PC-9 (cell line): ENCODE results near the gene ARFGEF3. TPM values are rescaled to one million over a fixed set of nuclear protein-coding genes. Genes with fewer than 3 reads are reported as not detected.

Experiments used
- BruUV-seq: library from RNA; stranded (reverse); fragments of 400-500 nt; replicated peaks from 2 replicates; lab custom pipeline; 2021; lab: Mats Ljungman, UMichigan
- CTCF ChIA-PET: fragments of 300-600 bp; sonication (Branson Sonifier 250); formaldehyde crosslinking; loops from one replicate; lab custom pipeline; 2022; ENCODE audit warnings: antibody characterized with exemption; lab: Charles Lee
- POLR2A ChIA-PET: fragments of 300-600 bp; sonication (Branson Sonifier 250); formaldehyde crosslinking; loops from one replicate; lab custom pipeline; 2022; ENCODE audit warnings: antibody characterized with exemption; ENCODE audit not compliant: unreplicated experiment; lab: Charles Lee
- DNase-seq, 2 experiments: peaks; one replicate each; pipeline versions ENCODE4 v3.0.0 to v3.0.0-alpha.2; 2015 to 2022; ENCODE audit warnings: mixed read lengths in 1 of 2
- H2AFZ ChIP-seq: fragments of 200-600 bp; sonication (generic); 2 replicates; pipeline ENCODE4 v1.8.1; 2017; ENCODE audit warnings: antibody characterized with exemption
- H3F3A ChIP-seq: fragments of 200-600 bp; sonication (generic); 2 replicates; pipeline ENCODE4 v1.8.1; 2017; ENCODE audit warnings: antibody characterized with exemption, mild to moderate bottlenecking, low read depth; ENCODE audit not compliant: insufficient read depth
- H3K27ac ChIP-seq: fragments of 200-600 bp; sonication (generic); 2 replicates; pipeline ENCODE4 v1.6.1; 2016; ENCODE audit warnings: mixed run types
- H3K27me3 ChIP-seq: fragments of 200-600 bp; sonication (generic); 2 replicates; pipeline ENCODE4 v1.6.1; 2016; ENCODE audit warnings: low read depth, mixed run types; ENCODE audit not compliant: insufficient read depth
- H3K36me3 ChIP-seq: fragments of 200-600 bp; sonication (generic); 2 replicates; pipeline ENCODE4 v1.6.1; 2016; ENCODE audit warnings: low read depth, mixed run types
- H3K4me1 ChIP-seq: fragments of 200-600 bp; sonication (generic); replicated peaks from 2 replicates; pipeline ENCODE4 v1.6.1; 2016; ENCODE audit warnings: mixed run types; ENCODE audit not compliant: insufficient read depth
- H3K4me2 ChIP-seq: fragments of 200-600 bp; sonication (generic); 2 replicates; pipeline ENCODE4 v1.6.1; 2017; ENCODE audit warnings: mixed run types
- H3K4me3 ChIP-seq: fragments of 200-600 bp; sonication (generic); 2 replicates; pipeline ENCODE4 v1.6.1; 2016; ENCODE audit warnings: mixed run types
- H3K79me2 ChIP-seq: fragments of 200-600 bp; sonication (generic); 2 replicates; pipeline ENCODE4 v1.6.1; 2017; ENCODE audit warnings: low read depth, mixed run types
- H3K9me2 ChIP-seq: fragments of 200-600 bp; sonication (generic); 2 replicates; pipeline ENCODE4 v1.8.1; 2017; ENCODE audit warnings: mild to moderate bottlenecking; ENCODE audit not compliant: insufficient read depth
- H3K9me3 ChIP-seq: fragments of 200-600 bp; sonication (generic); 2 replicates; pipeline ENCODE4 v1.8.1; 2016; ENCODE audit warnings: low read depth; ENCODE audit not compliant: insufficient read depth
- H4K20me1 ChIP-seq: fragments of 200-600 bp; sonication (generic); 2 replicates; pipeline ENCODE4 v1.8.1; 2017; ENCODE audit not compliant: insufficient read depth
- EZH2 ChIP-seq: fragments of 200-600 bp; sonication (generic); IDR thresholded peaks from 2 replicates; pipeline ENCODE4 v1.8.0; 2017; ENCODE audit warnings: antibody characterized with exemption, low read depth
- intact Hi-C: fragments of 100-400 bp; cut with micrococcal nuclease; formaldehyde crosslinking; loops from one replicate; pipeline ENCODE4 v1.10.0; 2022; ENCODE audit not compliant: unreplicated experiment
- total RNA-seq: library from RNA; stranded (reverse); gene quantifications from 2 replicates; pipeline ENCODE4 v1.2.3, GENCODE V29; 2021
- TF ChIP-seq, protein P1 (sequence below): fragments of 200-600 bp; sonication (generic); conservative IDR thresholded peaks from 2 replicates; pipeline ENCODE4 v1.6.1; 2017; ENCODE audit warnings: mixed run types, antibody characterized with exemption, mild to moderate bottlenecking, moderate library complexity

The ARFGEF3 gene
- total RNA-seq, 1 experiment from 2014 or later = 9.9 TPM

DNA sequence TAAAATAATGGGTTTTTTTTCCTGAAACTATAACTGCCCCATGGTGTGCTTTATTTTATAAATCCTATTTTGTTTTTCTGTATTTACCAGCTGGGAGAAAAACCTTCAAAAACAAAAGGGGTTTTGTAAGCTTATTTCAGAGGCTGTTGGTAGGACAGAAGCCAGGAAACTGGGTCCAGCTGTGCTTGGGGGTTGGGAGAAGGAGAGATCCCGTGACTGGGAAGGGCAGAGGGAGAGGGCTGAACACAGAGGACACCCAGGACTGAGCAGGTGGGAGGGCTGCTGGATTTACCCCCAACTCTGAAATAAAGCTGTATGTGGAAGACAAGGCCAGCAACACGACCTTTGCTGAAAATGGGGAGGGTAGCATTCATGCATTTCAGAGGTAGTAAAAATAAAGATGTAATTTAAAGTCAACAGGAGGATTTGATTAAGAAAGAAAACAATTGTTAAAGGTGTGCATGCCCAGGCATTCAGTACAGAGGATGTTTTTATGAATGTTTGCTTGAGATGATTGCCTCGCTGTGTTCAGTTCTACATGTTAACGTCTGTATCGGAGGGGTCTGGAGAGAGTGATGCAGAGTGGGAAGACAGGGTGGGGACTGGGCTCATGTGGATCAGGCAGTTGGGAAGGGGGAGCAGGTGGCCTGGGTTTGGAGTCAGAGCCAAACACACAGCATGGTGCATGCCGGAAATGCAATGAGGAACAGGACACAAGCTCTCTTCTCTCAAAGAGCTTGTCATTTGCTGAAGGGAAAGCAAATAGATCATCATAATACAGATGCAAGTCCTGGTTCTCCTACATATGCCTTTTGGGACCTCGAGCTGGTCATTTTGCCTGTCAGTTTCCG lies 21.4 kb downstream of the ARFGEF3 start:
- H3K9me3 ChIP-seq = no peaks in the 10 kb centered on the region; the same call in 1 of the 2 replicates
- peaks cover 6% of the 10 kb centered on the region; the same call in 1 of the 2 replicates for H3K79me2 ChIP-seq
- H4K20me1 ChIP-seq = no peaks in the 10 kb centered on the region; the same call in 1 of the 2 replicates
- no TSS peak for BruUV-seq
- ChIA-PET POLR2A (no interaction called here), CTCF (no interaction called here)
- H3K4me2 ChIP-seq = no peak overlapping the region
- H3K27me3 ChIP-seq = no peaks in the 10 kb centered on the region
- intact Hi-C loops = no loop called here
- no peak for DNase-seq
- H2AFZ ChIP-seq = no peak overlapping the region
- H3K36me3 ChIP-seq = peaks cover 7% of the 10 kb centered on the region; the same call in 1 of the 2 replicates
- H3F3A ChIP-seq = no peaks in the 10 kb centered on the region
- peaks cover 2% of the 10 kb centered on the region for H3K4me1 ChIP-seq
- H3K4me3 ChIP-seq = no peak overlapping the region
- TF ChIP-seq, protein P1, sequence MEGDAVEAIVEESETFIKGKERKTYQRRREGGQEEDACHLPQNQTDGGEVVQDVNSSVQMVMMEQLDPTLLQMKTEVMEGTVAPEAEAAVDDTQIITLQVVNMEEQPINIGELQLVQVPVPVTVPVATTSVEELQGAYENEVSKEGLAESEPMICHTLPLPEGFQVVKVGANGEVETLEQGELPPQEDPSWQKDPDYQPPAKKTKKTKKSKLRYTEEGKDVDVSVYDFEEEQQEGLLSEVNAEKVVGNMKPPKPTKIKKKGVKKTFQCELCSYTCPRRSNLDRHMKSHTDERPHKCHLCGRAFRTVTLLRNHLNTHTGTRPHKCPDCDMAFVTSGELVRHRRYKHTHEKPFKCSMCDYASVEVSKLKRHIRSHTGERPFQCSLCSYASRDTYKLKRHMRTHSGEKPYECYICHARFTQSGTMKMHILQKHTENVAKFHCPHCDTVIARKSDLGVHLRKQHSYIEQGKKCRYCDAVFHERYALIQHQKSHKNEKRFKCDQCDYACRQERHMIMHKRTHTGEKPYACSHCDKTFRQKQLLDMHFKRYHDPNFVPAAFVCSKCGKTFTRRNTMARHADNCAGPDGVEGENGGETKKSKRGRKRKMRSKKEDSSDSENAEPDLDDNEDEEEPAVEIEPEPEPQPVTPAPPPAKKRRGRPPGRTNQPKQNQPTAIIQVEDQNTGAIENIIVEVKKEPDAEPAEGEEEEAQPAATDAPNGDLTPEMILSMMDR = no peak
- no peak for TF ChIP-seq EZH2
- no peaks in the 10 kb centered on the region for H3K9me2 ChIP-seq
- no peak overlapping the region for H3K27ac ChIP-seq

DNA sequence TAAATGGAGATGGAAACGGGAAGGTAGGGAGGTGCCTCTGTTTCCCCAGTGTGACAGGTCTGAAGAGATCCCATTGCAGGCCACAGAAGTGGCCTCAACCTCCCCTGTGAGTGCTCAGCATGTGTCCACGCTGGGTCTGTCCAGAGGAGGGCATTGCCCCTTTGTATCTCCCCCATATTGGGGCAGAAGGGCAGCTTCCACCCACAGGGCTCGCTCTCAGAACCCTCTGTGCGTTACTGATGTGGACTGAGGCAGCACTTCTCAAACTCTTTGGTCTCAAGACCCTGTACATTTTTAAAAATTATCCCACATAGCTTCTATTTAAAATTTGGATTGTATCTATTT lies 22.0 kb downstream of the ARFGEF3 start:
- Histone ChIP-seq H3K79me2 (peaks cover 6% of the 10 kb centered on the region; the same call in 1 of the 2 replicates), H3K4me3 (no peak overlapping the region), H3K9me2 (no peaks in the 10 kb centered on the region), H3K9me3 (no peaks in the 10 kb centered on the region; the same call in 1 of the 2 replicates), H3F3A (no peaks in the 10 kb centered on the region), H4K20me1 (no peaks in the 10 kb centered on the region; the same call in 1 of the 2 replicates), H2AFZ (no peak overlapping the region), H3K27ac (no peak overlapping the region), H3K4me2 (no peak overlapping the region), H3K27me3 (no peaks in the 10 kb centered on the region), H3K36me3 (peaks cover 7% of the 10 kb centered on the region; the same call in 1 of the 2 replicates), H3K4me1 (peaks cover 8% of the 10 kb centered on the region)
- ChIA-PET POLR2A (no interaction called here), CTCF (no interaction called here)
- intact Hi-C loops = no loop called here
- TF ChIP-seq, protein P1 = no peak
- no peak for TF ChIP-seq EZH2
- BruUV-seq = no TSS peak
- DNase-seq = no peak

DNA sequence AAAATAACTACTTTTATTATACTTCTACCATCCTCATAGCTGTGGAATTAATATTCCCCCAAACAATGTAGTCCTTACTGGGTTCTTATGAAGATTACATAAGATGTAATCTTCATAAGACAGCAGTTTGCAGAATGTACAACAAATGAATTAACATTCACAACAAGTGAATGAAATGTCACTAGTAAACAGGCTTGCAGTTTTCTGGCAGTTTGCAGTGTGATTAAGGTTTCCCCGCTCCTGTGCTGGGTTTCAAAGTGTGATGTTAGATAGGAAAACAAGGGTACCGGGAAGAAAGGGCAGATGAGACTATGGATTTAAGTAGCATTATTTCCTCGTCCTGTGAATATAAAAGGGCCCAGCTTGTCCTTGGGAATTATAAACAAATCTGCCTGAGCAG lies 22.5 kb downstream of the ARFGEF3 start:
- H3K9me3 ChIP-seq = no peaks in the 10 kb centered on the region
- no TSS peak for BruUV-seq
- no peaks in the 10 kb centered on the region for H3K9me2 ChIP-seq
- H3K27ac ChIP-seq = no peak overlapping the region
- peaks cover 7% of the 10 kb centered on the region; the same call in 1 of the 2 replicates for H3K36me3 ChIP-seq
- H3K4me3 ChIP-seq = no peak overlapping the region
- no peaks in the 10 kb centered on the region; the same call in 1 of the 2 replicates for H4K20me1 ChIP-seq
- peaks cover 10% of the 10 kb centered on the region for H3K4me1 ChIP-seq
- CTCF ChIA-PET = no interaction called here
- no peaks in the 10 kb centered on the region for H3K27me3 ChIP-seq
- POLR2A ChIA-PET = no interaction called here
- no peaks in the 10 kb centered on the region for H3F3A ChIP-seq
- H3K4me2 ChIP-seq = no peak overlapping the region
- no peak for TF ChIP-seq EZH2
- TF ChIP-seq, protein P1 = no peak
- no peak overlapping the region for H2AFZ ChIP-seq
- H3K79me2 ChIP-seq = peaks cover 6% of the 10 kb centered on the region; the same call in 1 of the 2 replicates
- no peak for DNase-seq
- intact Hi-C loops = no loop called here
